Cortex of kidney (tissue), 1 donor: ENCODE data around the gene FBXW11.

Experiments used
- DNase-seq: peaks from one replicate; lab custom pipeline; 2025; lab: John Stamatoyannopoulos, UW

FBXW11 gene

GRCh38 chr5:171841984-171842776 is 164.3 kb downstream of the FBXW11 start:
- DNase-seq, result no peak

GRCh38 chr5:171840711-171841522 is 165.5 kb downstream of the FBXW11 start:
- DNase-seq, result no peak

- DNase-seq, result no peak
Observed at GRCh38 chr5:171840066-171840465, 166.4 kb downstream of the FBXW11 start.

GRCh38 chr5:171839112-171839511 is 167.3 kb downstream of the FBXW11 start:
- DNase-seq, result no peak

- DNase-seq, result no peak
Observed at GRCh38 chr5:171838066-171838465, 168.4 kb downstream of the FBXW11 start.

GRCh38 chr5:171837522-171837921 is 168.9 kb downstream of the FBXW11 start:
- no peak for DNase-seq

GRCh38 chr5:171835066-171835465 is 171.4 kb downstream of the FBXW11 start:
- DNase-seq, result no peak

- no peak for DNase-seq
Observed at GRCh38 chr5:171834461-171834860, 172.0 kb downstream of the FBXW11 start.

GRCh38 chr5:171832775-171833174 is 173.7 kb downstream of the FBXW11 start:
- no peak for DNase-seq

- no peak for DNase-seq
Observed at GRCh38 chr5:171830686-171831085, 175.8 kb downstream of the FBXW11 start.

GRCh38 chr5:171827162-171827561 is 179.3 kb downstream of the FBXW11 start:
- no peak for DNase-seq

GRCh38 chr5:171826132-171826531 is 180.3 kb downstream of the FBXW11 start:
- DNase-seq, result no peak

- DNase-seq, result no peak
Observed at GRCh38 chr5:171825051-171825450, 181.4 kb downstream of the FBXW11 start.

- DNase-seq, result no peak
Observed at GRCh38 chr5:171823269-171823668, 183.2 kb downstream of the FBXW11 start.

GRCh38 chr5:171821286-171821685 is 185.2 kb downstream of the FBXW11 start:
- no peak for DNase-seq

- no peak for DNase-seq
Observed at GRCh38 chr5:171820561-171820960, 185.9 kb downstream of the FBXW11 start.

GRCh38 chr5:171816666-171817065 is 189.8 kb downstream of the FBXW11 start:
- no peak for DNase-seq

- DNase-seq, result no peak
Observed at GRCh38 chr5:171813813-171814490, 192.5 kb downstream of the FBXW11 start.

GRCh38 chr5:171813270-171813669 is 193.2 kb downstream of the FBXW11 start:
- DNase-seq, result no peak
